ENCODE measurements around the gene R3HDM4.

Gene R3HDM4

DNA sequence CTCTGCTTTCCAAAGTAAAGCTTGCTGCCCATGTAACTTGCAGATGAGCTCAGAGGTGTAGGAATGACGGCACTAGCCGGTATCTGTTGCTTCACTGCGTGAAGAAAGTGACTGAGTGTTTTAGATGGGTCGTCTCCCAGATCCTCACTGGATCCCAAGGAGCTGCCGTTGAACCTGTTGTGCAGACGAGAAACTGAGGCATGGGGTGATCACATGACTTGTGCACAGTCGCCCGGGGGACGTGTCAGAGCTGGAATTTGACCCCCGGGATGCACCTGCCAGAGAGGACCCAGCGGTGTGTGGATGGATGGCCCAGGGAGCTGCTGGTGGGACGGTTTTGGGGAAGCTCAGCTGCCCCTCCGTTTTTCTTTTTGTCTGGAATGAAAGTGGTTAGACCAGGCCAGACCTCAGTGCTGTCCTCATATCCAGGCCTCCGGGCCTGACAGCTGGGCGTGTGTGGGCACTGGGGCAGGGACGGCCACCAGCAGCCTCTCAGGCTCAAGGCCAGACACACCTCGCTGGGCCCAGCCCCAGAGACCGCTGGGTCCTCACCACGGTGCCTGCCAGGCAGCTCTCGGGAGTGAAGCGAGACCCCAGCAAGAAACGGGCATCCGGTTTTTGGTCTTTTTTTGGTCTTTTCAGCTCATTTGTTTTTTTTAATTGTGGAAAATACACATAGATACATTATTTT lies 25.4 kb upstream of the R3HDM4 start:
- Histone ChIP-seq H3K4me3 (replicated peaks; ENCODE audit: insufficient read depth, low read length) (no peak overlapping the region), H3K27me3 (ENCODE audit: insufficient read depth, poor library complexity, severe bottlenecking) (no peaks in the 10 kb centered on the region), H3K27ac (replicated peaks) (no peak overlapping the region)
- no peak for TF ChIP-seq POLR2AphosphoS5 (IDR thresholded peaks at IDR 0.05; ENCODE audit: low read depth)
- TF ChIP-seq, protein P1, sequence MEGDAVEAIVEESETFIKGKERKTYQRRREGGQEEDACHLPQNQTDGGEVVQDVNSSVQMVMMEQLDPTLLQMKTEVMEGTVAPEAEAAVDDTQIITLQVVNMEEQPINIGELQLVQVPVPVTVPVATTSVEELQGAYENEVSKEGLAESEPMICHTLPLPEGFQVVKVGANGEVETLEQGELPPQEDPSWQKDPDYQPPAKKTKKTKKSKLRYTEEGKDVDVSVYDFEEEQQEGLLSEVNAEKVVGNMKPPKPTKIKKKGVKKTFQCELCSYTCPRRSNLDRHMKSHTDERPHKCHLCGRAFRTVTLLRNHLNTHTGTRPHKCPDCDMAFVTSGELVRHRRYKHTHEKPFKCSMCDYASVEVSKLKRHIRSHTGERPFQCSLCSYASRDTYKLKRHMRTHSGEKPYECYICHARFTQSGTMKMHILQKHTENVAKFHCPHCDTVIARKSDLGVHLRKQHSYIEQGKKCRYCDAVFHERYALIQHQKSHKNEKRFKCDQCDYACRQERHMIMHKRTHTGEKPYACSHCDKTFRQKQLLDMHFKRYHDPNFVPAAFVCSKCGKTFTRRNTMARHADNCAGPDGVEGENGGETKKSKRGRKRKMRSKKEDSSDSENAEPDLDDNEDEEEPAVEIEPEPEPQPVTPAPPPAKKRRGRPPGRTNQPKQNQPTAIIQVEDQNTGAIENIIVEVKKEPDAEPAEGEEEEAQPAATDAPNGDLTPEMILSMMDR (IDR thresholded peaks at IDR 0.05; ENCODE audit: insufficient read depth, low read length): no peak
- TF ChIP-seq GABPA (IDR thresholded peaks at IDR 0.05; ENCODE audit: low read depth): no peak
- DNase-seq (ENCODE audit: low read depth in 1 of 2, low spot score in 1 of 2): no peak

DNA sequence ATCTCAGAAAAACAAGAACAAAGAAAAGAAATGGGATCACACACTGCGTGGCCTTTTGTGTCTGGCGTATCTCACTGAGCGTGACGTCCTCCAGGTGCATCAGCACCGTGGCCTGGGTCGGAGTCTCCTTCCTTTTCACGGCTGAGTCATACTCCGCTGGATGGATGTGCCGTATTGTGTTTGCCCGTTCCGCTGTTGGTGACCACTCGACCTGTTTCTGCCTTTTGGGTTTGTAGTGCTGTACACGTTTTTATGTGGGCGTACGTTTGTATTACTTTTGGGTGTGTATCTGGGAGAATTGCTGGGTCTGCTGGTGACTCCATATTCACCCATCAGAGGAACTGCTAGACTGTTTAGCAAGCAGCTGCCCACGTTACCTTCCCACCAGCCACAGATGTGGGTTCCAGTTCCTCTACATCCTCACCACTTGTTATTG lies 24.3 kb upstream of the R3HDM4 start:
- Histone ChIP-seq H3K4me3 (replicated peaks; ENCODE audit: insufficient read depth, low read length) (no peak overlapping the region), H3K27ac (replicated peaks) (no peak overlapping the region), H3K27me3 (ENCODE audit: insufficient read depth, poor library complexity, severe bottlenecking) (no peaks in the 10 kb centered on the region)
- DNase-seq (ENCODE audit: low read depth in 1 of 2, low spot score in 1 of 2): peak in 1 of 2 experiments; percentile 52
- TF ChIP-seq, protein P2, sequence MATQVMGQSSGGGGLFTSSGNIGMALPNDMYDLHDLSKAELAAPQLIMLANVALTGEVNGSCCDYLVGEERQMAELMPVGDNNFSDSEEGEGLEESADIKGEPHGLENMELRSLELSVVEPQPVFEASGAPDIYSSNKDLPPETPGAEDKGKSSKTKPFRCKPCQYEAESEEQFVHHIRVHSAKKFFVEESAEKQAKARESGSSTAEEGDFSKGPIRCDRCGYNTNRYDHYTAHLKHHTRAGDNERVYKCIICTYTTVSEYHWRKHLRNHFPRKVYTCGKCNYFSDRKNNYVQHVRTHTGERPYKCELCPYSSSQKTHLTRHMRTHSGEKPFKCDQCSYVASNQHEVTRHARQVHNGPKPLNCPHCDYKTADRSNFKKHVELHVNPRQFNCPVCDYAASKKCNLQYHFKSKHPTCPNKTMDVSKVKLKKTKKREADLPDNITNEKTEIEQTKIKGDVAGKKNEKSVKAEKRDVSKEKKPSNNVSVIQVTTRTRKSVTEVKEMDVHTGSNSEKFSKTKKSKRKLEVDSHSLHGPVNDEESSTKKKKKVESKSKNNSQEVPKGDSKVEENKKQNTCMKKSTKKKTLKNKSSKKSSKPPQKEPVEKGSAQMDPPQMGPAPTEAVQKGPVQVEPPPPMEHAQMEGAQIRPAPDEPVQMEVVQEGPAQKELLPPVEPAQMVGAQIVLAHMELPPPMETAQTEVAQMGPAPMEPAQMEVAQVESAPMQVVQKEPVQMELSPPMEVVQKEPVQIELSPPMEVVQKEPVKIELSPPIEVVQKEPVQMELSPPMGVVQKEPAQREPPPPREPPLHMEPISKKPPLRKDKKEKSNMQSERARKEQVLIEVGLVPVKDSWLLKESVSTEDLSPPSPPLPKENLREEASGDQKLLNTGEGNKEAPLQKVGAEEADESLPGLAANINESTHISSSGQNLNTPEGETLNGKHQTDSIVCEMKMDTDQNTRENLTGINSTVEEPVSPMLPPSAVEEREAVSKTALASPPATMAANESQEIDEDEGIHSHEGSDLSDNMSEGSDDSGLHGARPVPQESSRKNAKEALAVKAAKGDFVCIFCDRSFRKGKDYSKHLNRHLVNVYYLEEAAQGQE (IDR thresholded peaks at IDR 0.05; ENCODE audit: insufficient replicate concordance, low read depth): no peak
- TF ChIP-seq, protein P1 (IDR thresholded peaks at IDR 0.05; ENCODE audit: insufficient read depth, low read length): no peak
- TF ChIP-seq POLR2AphosphoS5 (IDR thresholded peaks at IDR 0.05; ENCODE audit: low read depth) (no peak), SPI1 (IDR thresholded peaks at IDR 0.05; ENCODE audit: borderline replicate concordance, low read depth) (peak; percentile 6; the same call in 1 of the 2 replicates)

DNA sequence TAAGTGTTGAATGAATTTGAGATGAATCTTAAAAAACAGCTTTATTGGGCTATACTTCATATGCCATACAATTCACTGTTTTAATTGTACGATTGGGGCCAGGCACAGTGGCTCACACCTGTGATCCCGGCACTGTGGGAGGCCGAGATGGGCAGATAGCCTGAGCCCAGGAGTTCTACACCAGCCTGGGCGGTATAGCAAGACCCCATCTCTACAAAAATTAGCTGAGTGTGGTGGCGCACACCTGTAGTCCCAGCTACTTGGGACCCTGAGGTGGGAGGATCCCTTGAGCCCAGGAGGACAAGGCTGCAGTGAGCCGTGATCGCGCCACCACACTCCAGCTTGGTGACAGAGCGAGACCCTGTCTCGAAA lies 23.1 kb upstream of the R3HDM4 start:
- no peak for DNase-seq (ENCODE audit: low read depth in 1 of 2, low spot score in 1 of 2)
- Histone ChIP-seq H3K4me3 (replicated peaks; ENCODE audit: insufficient read depth, low read length) (no peak overlapping the region), H3K27me3 (ENCODE audit: insufficient read depth, poor library complexity, severe bottlenecking) (no peaks in the 10 kb centered on the region), H3K27ac (replicated peaks) (no peak overlapping the region)
- TF ChIP-seq, protein P2 (IDR thresholded peaks at IDR 0.05; ENCODE audit: insufficient replicate concordance, low read depth): no peak
- no peak for TF ChIP-seq SPI1 (IDR thresholded peaks at IDR 0.05; ENCODE audit: borderline replicate concordance, low read depth)
- TF ChIP-seq, protein P1 (IDR thresholded peaks at IDR 0.05; ENCODE audit: insufficient read depth, low read length): no peak
- no peak for TF ChIP-seq POLR2AphosphoS5 (IDR thresholded peaks at IDR 0.05; ENCODE audit: low read depth)
- TF ChIP-seq GABPA (IDR thresholded peaks at IDR 0.05; ENCODE audit: low read depth): no peak

Measured in HL-60 (cell line).